Caco-2 (cell line): ENCODE results near the gene ASCL5. TPM values are rescaled to one million over a fixed set of nuclear protein-coding genes. Genes with fewer than 3 reads are reported as not detected.

Experiments
- BruUV-seq: library from RNA; stranded (reverse); fragments of 400-500 nt; replicated peaks from 2 replicates; lab custom pipeline; 2021; lab: Mats Ljungman, UMichigan
- CTCF ChIA-PET: fragments of 300-600 bp; sonication (Branson Sonifier 250); formaldehyde crosslinking; loops from one replicate; lab custom pipeline; 2022; ENCODE audit warnings: antibody characterized with exemption; lab: Charles Lee
- POLR2A ChIA-PET: fragments of 300-600 bp; sonication (Branson Sonifier 250); formaldehyde crosslinking; loops from one replicate; lab custom pipeline; 2022; ENCODE audit warnings: antibody characterized with exemption; lab: Charles Lee
- DNase-seq, 2 experiments: peaks; one replicate each; pipeline versions ENCODE4 v3.0.0 to v3.0.0-alpha.2; 2020 to 2022
- H3K27me3 ChIP-seq: replicated peaks from 2 replicates; pipeline ENCODE4 v1.6.0; 2011; ENCODE audit warnings: low read length; ENCODE audit not compliant: control insufficient read depth, insufficient read depth
- H3K36me3 ChIP-seq: 2 replicates; pipeline ENCODE4 v1.5.1; 2011; ENCODE audit warnings: low read length; ENCODE audit not compliant: control insufficient read depth, insufficient read depth
- H3K4me1 ChIP-seq: fragments of 250-450 bp; sonication (Bioruptor Pico); 2 replicates; pipeline ENCODE4 v1.5.1; 2020; ENCODE audit warnings: mild to moderate bottlenecking
- H3K4me3 ChIP-seq: 2 replicates; pipeline ENCODE4 v1.5.1; 2011; ENCODE audit warnings: low read depth, mild to moderate bottlenecking, control low read depth, low read length
- H3K9me3 ChIP-seq: fragments of 250-450 bp; sonication (Bioruptor Pico); 2 replicates; pipeline ENCODE4 v1.5.1; 2020; ENCODE audit warnings: mild to moderate bottlenecking, moderate library complexity
- H3K27ac Mint-ChIP-seq: one replicate; pipeline ENCODE4 v1.8.0; 2022; ENCODE audit warnings: mixed read lengths; ENCODE audit not compliant: unreplicated experiment
- H3K27me3 Mint-ChIP-seq: one replicate; pipeline ENCODE4 v1.8.0; 2022; ENCODE audit warnings: mixed read lengths; ENCODE audit not compliant: insufficient read depth, unreplicated experiment
- H3K36me3 Mint-ChIP-seq: one replicate; pipeline ENCODE4 v1.8.0; 2022; ENCODE audit warnings: mild to moderate bottlenecking, mixed read lengths; ENCODE audit not compliant: insufficient read depth, unreplicated experiment
- H3K4me1 Mint-ChIP-seq: one replicate; pipeline ENCODE4 v1.8.0; 2022; ENCODE audit warnings: low read depth, mixed read lengths; ENCODE audit not compliant: unreplicated experiment
- H3K4me3 Mint-ChIP-seq: one replicate; pipeline ENCODE4 v1.8.0; 2022; ENCODE audit warnings: mild to moderate bottlenecking, moderate library complexity, mixed read lengths; ENCODE audit not compliant: unreplicated experiment
- H3K9me3 Mint-ChIP-seq: one replicate; pipeline ENCODE4 v1.8.0; 2022; ENCODE audit warnings: mixed read lengths; ENCODE audit not compliant: unreplicated experiment
- CTCF ChIP-seq, 2 experiments: fragments of 200-600 bp in 1 of 2; IDR thresholded peaks; 1 replicate in 1 of 2; 2 replicates in 1 of 2; pipeline versions ENCODE4 v1.5.1 to v1.8.0; 2011 to 2022; ENCODE audit warnings: antibody characterized with exemption in 1 of 2, control low read depth in 1 of 2, inconsistent platforms in 1 of 2, low read depth in 1 of 2, low read length in 1 of 2, mild to moderate bottlenecking in 1 of 2, moderate library complexity in 1 of 2; ENCODE audit not compliant: insufficient read depth in 1 of 2, severe bottlenecking in 1 of 2, unreplicated experiment in 1 of 2
- intact Hi-C: fragments of 100-400 bp; cut with micrococcal nuclease; formaldehyde crosslinking; loops from one replicate; pipeline ENCODE4 v1.10.0; 2022; ENCODE audit not compliant: unreplicated experiment
- total RNA-seq: library from RNA; stranded (reverse); gene quantifications from 2 replicates; pipeline ENCODE4 v1.2.3, GENCODE V29; 2022

ASCL5 gene
- total RNA-seq, 1 experiment from 2014 or later = 0.48 TPM

- BruUV-seq = no TSS peak
- Mint-ChIP-seq H3K4me3 (no peak overlapping the region), H3K27ac (no peak overlapping the region), H3K27me3 (no peaks in the 10 kb centered on the region), H3K36me3 (peaks cover 39% of the 10 kb centered on the region), H3K9me3 (no peaks in the 10 kb centered on the region), H3K4me1 (peaks cover 6% of the 10 kb centered on the region)
- Histone ChIP-seq H3K4me3 (no peak overlapping the region), H3K4me1 (no peaks in the 10 kb centered on the region; the same call in 1 of the 2 replicates), H3K9me3 (no peaks in the 10 kb centered on the region), H3K36me3 (peaks cover 8% of the 10 kb centered on the region; the same call in 1 of the 2 replicates), H3K27me3 (no peaks in the 10 kb centered on the region)
- intact Hi-C loops = no loop called here
- DNase-seq = no peak
- no peak for TF ChIP-seq CTCF (IDR thresholded peaks at IDR 0.05; ENCODE audit: insufficient read depth in 1 of 2, low read depth in 1 of 2, low read length in 1 of 2, severe bottlenecking in 1 of 2, unreplicated experiment in 1 of 2)
- ChIA-PET CTCF (no interaction called here), POLR2A (no interaction called here)
These were observed 17.7 kb upstream of the ASCL5 start for GRCh38 chr1:201144701-201145100.

GRCh38 chr1:201143726-201144635 lies 17.0 kb upstream of the ASCL5 start:
- no peaks in the 10 kb centered on the region for H3K27me3 Mint-ChIP-seq
- no peaks in the 10 kb centered on the region for H3K9me3 Mint-ChIP-seq
- intact Hi-C loops = no loop called here
- H3K4me1 Mint-ChIP-seq = peaks cover 6% of the 10 kb centered on the region
- Histone ChIP-seq H3K4me1 (no peaks in the 10 kb centered on the region; the same call in 1 of the 2 replicates), H3K27me3 (no peaks in the 10 kb centered on the region), H3K9me3 (no peaks in the 10 kb centered on the region), H3K36me3 (peaks cover 7% of the 10 kb centered on the region; the same call in 1 of the 2 replicates), H3K4me3 (no peak overlapping the region)
- no TSS peak for BruUV-seq
- CTCF ChIA-PET = no interaction called here
- no peak for TF ChIP-seq CTCF (IDR thresholded peaks at IDR 0.05; ENCODE audit: insufficient read depth in 1 of 2, low read depth in 1 of 2, low read length in 1 of 2, severe bottlenecking in 1 of 2, unreplicated experiment in 1 of 2)
- POLR2A ChIA-PET = no interaction called here
- H3K4me3 Mint-ChIP-seq = no peak overlapping the region
- peaks cover 40% of the 10 kb centered on the region for H3K36me3 Mint-ChIP-seq
- no peak for DNase-seq
- no peak overlapping the region for H3K27ac Mint-ChIP-seq

GRCh38 chr1:201142849-201143725 lies 16.1 kb upstream of the ASCL5 start:
- H3K4me3 Mint-ChIP-seq = no peak overlapping the region
- no peak overlapping the region for H3K27ac Mint-ChIP-seq
- no peaks in the 10 kb centered on the region for H3K9me3 Mint-ChIP-seq
- intact Hi-C loops = no loop called here
- DNase-seq = no peak
- no peaks in the 10 kb centered on the region; the same call in 1 of the 2 replicates for H3K4me1 ChIP-seq
- H3K4me1 Mint-ChIP-seq = peaks cover 6% of the 10 kb centered on the region
- BruUV-seq = no TSS peak
- peaks cover 45% of the 10 kb centered on the region for H3K36me3 Mint-ChIP-seq
- ChIA-PET CTCF (no interaction called here), POLR2A (no interaction called here)
- peaks cover 3% of the 10 kb centered on the region; the same call in 1 of the 2 replicates for H3K36me3 ChIP-seq
- H3K27me3 Mint-ChIP-seq = no peaks in the 10 kb centered on the region
- H3K4me3 ChIP-seq = no peak overlapping the region
- no peak for TF ChIP-seq CTCF (IDR thresholded peaks at IDR 0.05; ENCODE audit: insufficient read depth in 1 of 2, low read depth in 1 of 2, low read length in 1 of 2, severe bottlenecking in 1 of 2, unreplicated experiment in 1 of 2)
- H3K9me3 ChIP-seq = no peaks in the 10 kb centered on the region
- no peaks in the 10 kb centered on the region for H3K27me3 ChIP-seq
